Endometrial microvascular endothelial cells (primary cell): ENCODE measurements around the gene GRB10. TPM values are rescaled to one million over a fixed set of nuclear protein-coding genes. Genes with fewer than 3 reads are reported as not detected.

Experiments used
- in situ Hi-C: cut with HindIII; loops from 2 replicates; pipeline ENCODE4 v1.10.0; 2017; ENCODE audit warnings: low sequenced_read_pairs, low pct_unique_long_range_greater_than_20kb; ENCODE audit errors: inconsistent ontology term
- total RNA-seq: library from RNA; depleted of rRNA; stranded (reverse); fragments of >200 nt; gene quantifications from one replicate; pipeline ENCODE4 v1.2.3, GENCODE V29; 2015; ENCODE audit errors: inconsistent ontology term

Gene GRB10
- total RNA-seq, 1 donor from 2014 or later, result 73.5 TPM

- in situ Hi-C loops, result no loop called here
Observed at GRCh38 chr7:50712252-50713122, 70.2 kb downstream of the GRB10 start.

DNA sequence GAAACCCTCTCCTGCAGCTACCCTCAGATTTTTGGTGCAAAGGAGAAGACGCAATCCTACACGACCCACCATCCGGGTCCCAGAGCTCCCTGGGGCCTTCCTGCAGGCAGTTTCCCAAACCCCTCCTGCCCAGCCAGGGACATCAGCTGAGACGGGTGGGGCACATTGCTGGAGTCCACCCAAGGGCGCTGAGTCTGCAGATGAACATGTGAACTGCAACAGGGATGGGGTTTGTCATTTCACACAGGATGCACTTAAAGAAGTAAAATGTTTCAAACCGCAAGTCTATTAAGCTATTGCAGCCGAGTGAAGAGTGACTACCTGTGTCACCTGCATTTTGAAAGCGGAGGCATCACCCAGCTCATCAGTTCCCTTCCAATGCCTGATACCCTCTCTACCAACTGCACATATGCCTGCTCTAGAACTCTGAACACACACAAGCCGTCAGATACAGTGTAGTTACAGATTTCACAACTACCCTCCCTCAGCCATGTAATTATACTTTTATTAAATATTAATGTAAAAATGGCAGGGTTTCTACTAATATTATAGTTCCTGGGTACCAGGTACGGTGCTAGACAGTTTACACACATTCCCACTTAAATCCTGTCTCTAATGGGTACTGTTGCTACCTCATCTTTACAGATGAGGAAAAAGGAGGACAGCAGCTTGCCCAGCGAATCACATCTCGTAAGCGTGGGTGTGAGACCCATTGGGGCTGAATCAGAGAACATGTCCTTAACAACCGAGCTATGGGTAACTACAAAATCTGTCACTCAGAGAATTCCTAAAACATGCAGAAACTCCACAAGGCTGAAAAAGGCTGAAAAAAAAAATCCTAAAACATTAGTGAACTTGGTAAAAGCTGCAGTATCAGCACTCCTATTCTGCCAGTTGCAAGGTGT is 71.2 kb downstream of the GRB10 start:
- in situ Hi-C loops, result no loop called here

GRCh38 chr7:50710441-50711154 is 72.1 kb downstream of the GRB10 start:
- in situ Hi-C loops, result no loop called here

DNA sequence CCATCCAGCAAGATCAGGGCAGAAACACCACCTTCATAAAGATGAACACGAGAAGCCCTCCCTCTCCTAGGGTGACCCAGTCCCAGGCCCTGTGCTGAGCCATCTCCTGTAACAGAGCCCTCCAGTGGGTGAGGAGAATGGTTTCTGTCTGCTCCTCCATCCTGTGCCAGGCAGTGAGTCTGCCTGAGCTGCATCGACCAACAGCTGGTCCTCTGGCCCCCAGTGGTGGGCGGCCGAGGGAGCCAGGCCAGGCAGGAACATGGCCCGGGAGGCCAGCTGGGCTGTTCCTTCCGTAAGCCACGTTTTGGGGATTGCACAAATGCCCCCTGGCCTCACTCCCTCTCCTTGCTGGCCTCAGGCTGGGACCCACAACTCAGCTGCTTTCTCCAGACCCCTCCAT is 73.5 kb downstream of the GRB10 start:
- in situ Hi-C loops, result no loop called here

DNA sequence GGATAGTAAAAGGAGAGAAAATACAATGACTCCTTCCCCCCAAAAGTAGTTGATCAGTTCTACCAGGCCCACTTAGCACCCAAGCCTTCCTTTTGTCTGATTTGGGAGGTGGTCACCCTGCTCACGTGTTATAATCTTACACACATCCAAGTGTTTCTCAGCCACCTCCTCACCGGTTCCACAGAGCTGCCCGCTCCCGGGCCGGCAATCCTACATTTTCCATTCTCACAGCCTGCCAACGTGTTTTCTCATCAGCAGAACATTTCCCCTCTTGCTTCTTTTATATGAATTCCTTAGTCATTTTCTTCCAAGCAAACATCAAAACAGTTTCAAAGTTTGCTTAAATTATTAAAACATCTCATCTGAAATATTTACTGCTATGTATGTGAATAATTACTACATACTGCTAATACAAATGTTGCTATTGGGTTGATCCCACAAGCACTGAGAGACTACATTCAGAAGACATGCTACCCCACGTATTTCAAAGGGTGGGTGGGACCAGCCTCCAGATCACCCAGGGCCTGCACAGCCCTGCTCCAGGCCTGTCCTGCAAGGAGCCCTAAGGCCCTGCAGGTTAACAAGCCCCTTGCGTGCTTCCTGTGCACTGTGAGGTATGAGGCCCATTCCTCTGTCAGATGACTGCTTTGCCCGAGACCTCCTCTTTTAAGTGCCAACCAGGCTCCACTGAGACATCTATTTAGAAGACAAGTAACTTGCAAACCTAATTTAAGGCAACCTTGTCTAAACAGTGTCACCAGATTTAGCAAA is 75.3 kb downstream of the GRB10 start:
- in situ Hi-C loops, result no loop called here

DNA sequence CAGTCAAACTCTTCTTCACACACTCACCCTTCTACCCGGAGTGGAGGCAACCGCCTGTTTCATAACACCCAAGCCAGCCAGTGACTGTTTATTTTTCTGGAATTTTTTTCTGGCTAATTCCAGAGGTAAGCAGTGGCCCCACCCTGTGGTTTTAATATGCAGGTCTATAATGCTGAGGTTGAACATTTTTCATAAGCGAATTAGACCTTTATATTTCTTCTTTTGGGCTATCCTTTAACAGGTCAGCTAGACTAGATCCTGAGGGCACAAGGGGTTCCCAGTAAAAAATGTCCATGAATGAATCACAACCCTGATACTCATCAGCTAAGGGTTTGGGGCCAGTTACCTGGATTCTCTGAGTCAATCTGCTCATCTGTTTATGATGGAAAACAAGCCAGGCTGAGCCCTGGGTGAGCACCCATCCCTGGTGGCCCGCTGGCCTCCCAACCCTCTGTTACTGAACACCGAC is 76.2 kb downstream of the GRB10 start:
- in situ Hi-C loops, result no loop called here

GRCh38 chr7:50704844-50705243 is 77.9 kb downstream of the GRB10 start:
- in situ Hi-C loops, result no loop called here

GRCh38 chr7:50703654-50704053 is 79.0 kb downstream of the GRB10 start:
- in situ Hi-C loops, result no loop called here

GRCh38 chr7:50699143-50699542 is 83.6 kb downstream of the GRB10 start:
- in situ Hi-C loops, result loop anchor here (25.0 kb wide), 1 partner anchor 438 kb away; no protein-coding TSS in a partner anchor

DNA sequence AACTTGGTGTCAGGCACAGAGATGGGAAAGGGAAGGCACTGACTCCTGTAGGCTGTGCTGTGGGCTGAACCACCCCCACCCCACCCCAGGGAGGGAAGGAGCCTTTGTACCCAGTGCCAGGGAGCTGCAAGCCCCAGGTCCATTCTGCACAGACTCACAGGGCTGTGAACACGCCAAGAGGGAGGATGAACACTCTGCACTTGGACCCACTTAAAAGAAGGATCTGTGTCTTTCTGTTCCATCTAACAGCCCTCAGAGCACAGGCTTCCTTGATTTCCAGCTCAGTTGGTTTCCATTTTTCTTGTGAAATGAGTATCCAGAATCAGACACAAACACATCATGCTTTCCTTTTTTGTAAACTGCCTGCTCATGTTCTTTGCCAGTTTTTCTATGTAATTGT is 84.9 kb downstream of the GRB10 start:
- in situ Hi-C loops, result loop anchor here (25.0 kb wide), 1 partner anchor 440 kb away; no protein-coding TSS in a partner anchor

- in situ Hi-C loops, result loop anchor here (25.0 kb wide), 1 partner anchor 440 kb away; no protein-coding TSS in a partner anchor
Observed at GRCh38 chr7:50696810-50697582, 85.7 kb downstream of the GRB10 start.

DNA sequence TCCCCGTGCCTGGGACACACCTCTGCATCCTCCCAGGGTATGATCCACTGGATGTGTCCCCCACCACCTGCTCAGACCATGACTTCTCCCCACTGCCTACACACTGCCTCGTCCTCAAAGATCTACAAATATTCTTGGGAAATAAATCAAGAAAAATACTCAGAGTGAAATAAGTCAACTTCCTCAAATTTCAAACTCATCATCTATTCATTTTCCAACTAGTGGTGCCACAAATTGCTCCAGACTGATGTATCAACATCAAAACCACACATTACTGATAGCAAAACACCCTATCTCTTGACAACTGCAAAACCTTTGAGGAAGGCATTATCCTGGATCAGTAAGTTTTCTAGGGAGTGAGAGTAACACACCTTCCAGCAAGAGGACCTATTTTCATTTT is 87.7 kb downstream of the GRB10 start:
- in situ Hi-C loops, result loop anchor here (25.0 kb wide), 1 partner anchor 442 kb away; no protein-coding TSS in a partner anchor

DNA sequence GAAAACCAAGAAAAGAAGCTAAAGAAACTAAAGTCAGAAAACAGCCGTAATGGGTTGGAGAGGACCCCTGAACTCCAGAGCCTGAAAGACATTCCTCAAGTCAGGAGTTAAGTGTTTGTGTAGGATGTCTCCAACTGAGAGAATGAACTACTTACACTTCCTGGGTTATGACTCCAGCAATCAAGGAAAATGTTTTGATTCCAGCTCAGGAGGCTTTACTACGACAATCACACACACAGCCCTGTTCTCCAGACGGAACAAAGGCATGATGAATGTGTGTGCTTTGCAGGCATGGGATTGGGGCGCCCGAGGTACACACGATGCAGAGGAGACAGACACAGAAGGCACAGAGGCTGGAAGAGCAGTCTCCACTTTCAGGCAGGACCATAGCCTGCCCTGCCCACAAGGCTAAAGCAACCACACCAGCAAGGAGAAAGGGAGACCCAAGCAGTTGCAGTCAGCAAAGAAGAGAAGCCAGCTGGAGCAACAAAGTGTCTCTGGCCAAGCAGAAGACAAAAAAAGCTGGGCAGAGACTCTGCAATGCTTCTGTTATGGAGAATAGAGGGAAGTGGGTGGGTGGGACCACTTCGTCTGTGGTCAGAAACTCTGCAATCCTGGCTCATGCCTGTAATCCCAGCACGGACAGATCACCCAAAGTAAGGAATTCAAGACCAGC is 89.1 kb downstream of the GRB10 start:
- in situ Hi-C loops, result loop anchor here (25.0 kb wide), 1 partner anchor 444 kb away; no protein-coding TSS in a partner anchor

- in situ Hi-C loops, result loop anchor here (25.0 kb wide), 1 partner anchor 447 kb away; no protein-coding TSS in a partner anchor
Observed at GRCh38 chr7:50690541-50691011, 92.1 kb downstream of the GRB10 start.

- in situ Hi-C loops, result loop anchor here (25.0 kb wide), 1 partner anchor 449 kb away; no protein-coding TSS in a partner anchor
Observed at GRCh38 chr7:50688226-50688590, 94.5 kb downstream of the GRB10 start.

- in situ Hi-C loops, result loop anchor here (25.0 kb wide), 1 partner anchor 450 kb away; no protein-coding TSS in a partner anchor
Observed at GRCh38 chr7:50687575-50688225, 95.0 kb downstream of the GRB10 start.
